Kidney (tissue), 14 donors: ENCODE measurements around the gene DKKL1. TPM values are rescaled to one million over a fixed set of nuclear protein-coding genes. Genes with fewer than 3 reads are reported as not detected.
"Not testable (repeated sequence)": the region's sequence is repeated elsewhere in the genome, so short reads cannot be mapped to it uniquely, and the experiment has no call there.

ENCODE experiments used
- DNase-seq, 5 donors: peaks; one replicate each; pipeline ENCODE4 v3.0.0-alpha.2; 2013 to 2020
- FAIRE-seq: peaks from 2 replicates; lab custom pipeline; 2012; peaks lifted over from hg19 to GRCh38; lab: Jason Lieb, UNC
- H3K27ac ChIP-seq, 2 donors: one replicate each; pipeline ENCODE4 v1.7.0; 2013; ENCODE audit warnings: low read depth in 2 of 2, low read length in 2 of 2, inconsistent platforms in 1 of 2
- H3K27me3 ChIP-seq: one replicate; pipeline ENCODE4 v1.7.1; 2013; ENCODE audit warnings: low read length, inconsistent platforms; ENCODE audit not compliant: control insufficient read depth, insufficient read depth
- H3K36me3 ChIP-seq, 3 donors: one replicate each; pipeline versions ENCODE4 v1.7.0 to v1.7.1; 2013; ENCODE audit warnings: low read length in 3 of 3, control low read depth in 1 of 3, inconsistent platforms in 1 of 3; ENCODE audit not compliant: insufficient read depth in 3 of 3, control insufficient read depth in 2 of 3
- H3K4me1 ChIP-seq, 3 donors: one replicate each; pipeline versions ENCODE4 v1.7.0 to v1.7.1; 2013; ENCODE audit warnings: low read length in 3 of 3, inconsistent platforms in 1 of 3, low read depth in 1 of 3; ENCODE audit not compliant: control insufficient read depth in 2 of 3, insufficient read depth in 2 of 3
- H3K4me3 ChIP-seq, 3 donors: one replicate each; pipeline versions ENCODE4 v1.7.0 to v1.8.1; 2013; ENCODE audit warnings: low read length in 3 of 3, control low read depth in 1 of 3, inconsistent platforms in 1 of 3
- H3K9ac ChIP-seq, 3 donors: one replicate each; pipeline versions ENCODE4 v1.7.0 to v1.7.1; 2013; ENCODE audit warnings: low read length in 3 of 3, control low read depth in 1 of 3, inconsistent platforms in 1 of 3
- H3K9me3 ChIP-seq, 3 donors: one replicate each; pipeline versions ENCODE4 v1.7.0 to v1.7.1; 2013; ENCODE audit warnings: low read length in 3 of 3, control low read depth in 1 of 3, inconsistent platforms in 1 of 3; ENCODE audit not compliant: control insufficient read depth in 2 of 3, insufficient read depth in 1 of 3
- intact Hi-C: fragments of 100-400 bp; cut with DNase I; formaldehyde crosslinking; loops from one replicate; pipeline ENCODE4 v1.11.1; 2022
- polyA plus RNA-seq: library from polyadenylated mRNA; stranded (reverse); fragments of 350-450 nt; fragmentation: Illumina TruSeq; extraction: RNeasy Lipid Tissue Mini Kit (QIAGEN cat#74804); gene quantifications from one replicate; pipeline ENCODE4 v1.2.3, GENCODE V29; 2014; ENCODE audit warnings: low read depth, low replicate concordance; ENCODE audit not compliant: insufficient read depth
- total RNA-seq: library from RNA; stranded (reverse); fragmentation: NEBNext Ultra II Directional; extraction: Animal tissue kit (Norgen Biotek cat#: 25700); gene quantifications from one replicate; pipeline ENCODE4 v1.2.1, GENCODE V29; 2021
- TF ChIP-seq, protein P1 (sequence below): IDR thresholded peaks from 3 replicates; pipeline ENCODE4 v1.5.1; 2012; ENCODE audit warnings: mild to moderate bottlenecking, moderate library complexity, borderline replicate concordance; ENCODE audit not compliant: insufficient read depth; ENCODE audit errors: extremely low read depth
- donor health status: control.
- donor health status: control.
- donor health status: control.
- donor health status: control.
- donor health status: control.
- donor health status: DM: yes; HTN: yes; CAD: no.
- donor health status: Normal renal cell carcinoma (clear cell type).

The DKKL1 gene
- total and polyA plus RNA-seq, 2 donors from 2014 or later, result 0.57 to 0.95 TPM

DNA sequence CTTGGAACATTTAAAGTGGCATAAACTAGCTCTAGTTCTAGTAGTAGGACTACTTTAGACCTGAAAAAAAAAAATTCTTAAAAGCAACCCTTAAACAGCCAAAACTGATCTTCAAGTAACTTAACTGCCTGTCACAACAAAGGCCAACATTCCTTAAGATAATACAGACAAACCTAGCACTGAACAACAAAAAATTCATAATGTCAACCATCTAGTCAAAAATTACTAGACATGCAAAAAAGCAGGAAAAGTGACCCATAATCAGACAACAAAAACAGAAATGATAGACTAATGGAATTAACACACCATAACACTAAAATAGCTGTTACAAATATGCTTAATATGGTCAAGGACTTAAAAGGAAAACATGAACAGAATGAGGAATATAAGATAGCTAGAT lies 45.4 kb upstream of the DKKL1 start:
- TF ChIP-seq, protein P1, sequence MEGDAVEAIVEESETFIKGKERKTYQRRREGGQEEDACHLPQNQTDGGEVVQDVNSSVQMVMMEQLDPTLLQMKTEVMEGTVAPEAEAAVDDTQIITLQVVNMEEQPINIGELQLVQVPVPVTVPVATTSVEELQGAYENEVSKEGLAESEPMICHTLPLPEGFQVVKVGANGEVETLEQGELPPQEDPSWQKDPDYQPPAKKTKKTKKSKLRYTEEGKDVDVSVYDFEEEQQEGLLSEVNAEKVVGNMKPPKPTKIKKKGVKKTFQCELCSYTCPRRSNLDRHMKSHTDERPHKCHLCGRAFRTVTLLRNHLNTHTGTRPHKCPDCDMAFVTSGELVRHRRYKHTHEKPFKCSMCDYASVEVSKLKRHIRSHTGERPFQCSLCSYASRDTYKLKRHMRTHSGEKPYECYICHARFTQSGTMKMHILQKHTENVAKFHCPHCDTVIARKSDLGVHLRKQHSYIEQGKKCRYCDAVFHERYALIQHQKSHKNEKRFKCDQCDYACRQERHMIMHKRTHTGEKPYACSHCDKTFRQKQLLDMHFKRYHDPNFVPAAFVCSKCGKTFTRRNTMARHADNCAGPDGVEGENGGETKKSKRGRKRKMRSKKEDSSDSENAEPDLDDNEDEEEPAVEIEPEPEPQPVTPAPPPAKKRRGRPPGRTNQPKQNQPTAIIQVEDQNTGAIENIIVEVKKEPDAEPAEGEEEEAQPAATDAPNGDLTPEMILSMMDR, result no peak
- H3K9me3 ChIP-seq, result peaks cover 0 to 4% (median 2%) of the 10 kb centered on the region in 3 donors
- FAIRE-seq (no peak), DNase-seq (no peak)
- H3K9ac ChIP-seq, result no peak overlapping the region
- no peak overlapping the region for H3K27ac ChIP-seq
- intact Hi-C loops, result no loop called here
- no peaks in the 10 kb centered on the region for H3K27me3 ChIP-seq
- H3K4me3 ChIP-seq, result no peak overlapping the region
- peaks cover 0 to 4% (median 0%) of the 10 kb centered on the region in 3 donors for H3K36me3 ChIP-seq
- no peaks in the 10 kb centered on the region for H3K4me1 ChIP-seq

DNA sequence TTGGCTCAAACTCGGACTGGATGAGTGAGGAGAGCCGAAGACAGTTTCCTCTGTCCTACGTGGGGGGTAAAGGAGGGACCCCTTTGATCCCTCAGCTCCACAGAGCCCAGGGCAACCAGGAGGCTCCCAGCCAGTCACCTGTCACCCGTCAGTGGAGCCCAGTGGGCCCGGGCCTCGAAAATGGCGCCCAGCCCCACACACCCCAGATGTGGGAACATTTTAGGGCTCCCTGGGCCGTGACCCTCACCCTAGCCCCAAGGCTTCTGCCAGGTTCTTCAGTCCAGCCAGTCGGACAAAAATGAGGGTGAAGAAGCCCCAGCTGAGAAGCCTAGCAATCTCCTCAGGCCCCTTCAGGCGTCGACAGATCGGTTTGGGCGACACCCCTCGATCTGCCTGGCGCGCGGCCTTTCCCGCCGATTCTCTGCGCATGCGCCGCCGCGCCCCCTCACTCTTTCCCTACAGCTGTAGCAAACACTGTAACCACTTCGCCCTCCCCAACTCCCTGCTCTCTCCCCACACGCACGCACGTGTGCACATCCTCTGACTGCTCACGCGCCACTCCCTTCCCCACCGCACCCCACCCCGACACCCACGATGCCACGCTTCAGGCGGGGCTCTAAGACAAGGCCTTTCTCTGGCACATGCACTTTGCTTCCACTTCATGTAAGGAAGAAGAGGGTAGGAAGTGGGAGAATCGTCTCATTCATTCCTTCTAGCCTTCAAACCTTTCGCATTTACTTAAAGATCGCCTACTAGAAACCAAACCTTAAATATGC lies 38.7 kb upstream of the DKKL1 start, which contains the start of gene SLC6A16:
Gene SLC6A16, minus strand, starts transcription at position 391 of the 776 bp plus-strand sequence. CDS start 13,844 bp downstream, outside the sequence.
- Histone ChIP-seq H3K27me3 (no peaks in the 10 kb centered on the region), H3K4me1 (no peaks in the 10 kb centered on the region), H3K9me3 (peaks cover 0 to 2% (median 0%) of the 10 kb centered on the region in 3 donors), H3K9ac (no peak within 1 kb of the TSS), H3K36me3 (no peaks in the 10 kb centered on the region), H3K4me3 (no peak within 1 kb of the TSS), H3K27ac (no peak within 1 kb of the TSS)
- FAIRE-seq (no peak), DNase-seq (no peak)
- intact Hi-C loops, result no loop called here
- TF ChIP-seq, protein P1, result no peak

GRCh38 chr19:49325756-49326155 lies 37.9 kb upstream of the DKKL1 start:
- H3K36me3 ChIP-seq, H3K4me1 ChIP-seq, H3K4me3 ChIP-seq, FAIRE-seq, intact Hi-C loops, DNase-seq, H3K27ac ChIP-seq, H3K9ac ChIP-seq, H3K27me3 ChIP-seq, H3K9me3 ChIP-seq: not testable (repeated sequence)

- Histone ChIP-seq H3K9me3 (no peaks in the 10 kb centered on the region), H3K27me3 (no peaks in the 10 kb centered on the region), H3K36me3 (no peaks in the 10 kb centered on the region), H3K27ac (peak overlapping the region in 1 of 2 donors; percentile 23), H3K4me1 (no peaks in the 10 kb centered on the region), H3K9ac (no peak overlapping the region), H3K4me3 (no peak overlapping the region)
- TF ChIP-seq, protein P1, result no peak
- no peak for FAIRE-seq
- DNase-seq, result no peak
- intact Hi-C loops, result no loop called here
Measured at GRCh38 chr19:49326165-49326704, 37.4 kb upstream of the DKKL1 start.
